Fibroblast of lung (primary cell): Measurements from ENCODE around the gene NAV3. TPM values are rescaled to one million over a fixed set of nuclear protein-coding genes. Genes with fewer than 3 reads are reported as not detected.

Source experiments
- DNase-seq, 2 donors: peaks; one replicate each; pipeline versions ENCODE4 v3.0.0 to v3.0.0-alpha.2; 2010; ENCODE audit warnings: low read depth in 2 of 2
- H2AFZ ChIP-seq: 2 replicates; pipeline ENCODE4 v1.5.1; 2012; ENCODE audit warnings: low read length, control low read depth, inconsistent platforms
- H3K27ac ChIP-seq: 2 replicates; pipeline ENCODE4 v1.5.1; 2011; ENCODE audit warnings: low read length, control low read depth; ENCODE audit not compliant: insufficient read depth
- H3K27me3 ChIP-seq: 2 replicates; pipeline ENCODE4 v1.5.1; 2011; ENCODE audit warnings: mild to moderate bottlenecking, low read length; ENCODE audit not compliant: control insufficient read depth, insufficient read depth
- H3K36me3 ChIP-seq: 2 replicates; pipeline ENCODE4 v1.5.1; 2011; ENCODE audit warnings: low read length; ENCODE audit not compliant: control insufficient read depth, insufficient read depth
- H3K4me1 ChIP-seq: 2 replicates; pipeline ENCODE4 v1.5.1; 2011; ENCODE audit warnings: low read length; ENCODE audit not compliant: control insufficient read depth, insufficient read depth; ENCODE audit errors: extremely low read depth
- H3K4me2 ChIP-seq: 2 replicates; pipeline ENCODE4 v1.5.1; 2011; ENCODE audit warnings: low read length, control low read depth; ENCODE audit not compliant: insufficient read depth; ENCODE audit errors: extremely low read depth
- H3K4me3 ChIP-seq, 4 experiments: fragments of 200-600 bp in 1 of 4; sonication (generic) in 1 of 4; replicated peaks in 1 of 4; 2 replicates each; pipeline ENCODE4 v1.5.1; 2011 to 2016; ENCODE audit warnings: low read length in 4 of 4, low read depth in 3 of 4, mild to moderate bottlenecking in 3 of 4, control low read depth in 2 of 4, inconsistent platforms in 1 of 4, mixed read lengths in 1 of 4; ENCODE audit not compliant: insufficient read depth in 1 of 4; ENCODE audit errors: control extremely low read depth in 1 of 4
- H3K79me2 ChIP-seq: 2 replicates; pipeline ENCODE4 v1.5.1; 2012; ENCODE audit warnings: mild to moderate bottlenecking, low read length, inconsistent platforms; ENCODE audit not compliant: control insufficient read depth, insufficient read depth
- H3K9ac ChIP-seq: 2 replicates; pipeline ENCODE4 v1.5.1; 2011; ENCODE audit warnings: mild to moderate bottlenecking, low read length, control low read depth; ENCODE audit not compliant: insufficient read depth
- H3K9me3 ChIP-seq: 2 replicates; pipeline ENCODE4 v1.5.1; 2012; ENCODE audit warnings: low read depth, low read length; ENCODE audit not compliant: control insufficient read depth, insufficient read depth
- H4K20me1 ChIP-seq: 2 replicates; pipeline ENCODE4 v1.5.1; 2011; ENCODE audit warnings: low read length; ENCODE audit not compliant: control insufficient read depth, insufficient read depth; ENCODE audit errors: extremely low read depth
- EZH2 ChIP-seq: IDR thresholded peaks from 2 replicates; pipeline ENCODE4 v1.5.1; 2012; ENCODE audit warnings: low read length, control low read depth, mild to moderate bottlenecking; ENCODE audit errors: missing control alignments
- polyA plus RNA-seq, 2 donors: library from polyadenylated mRNA; depleted of rRNA in 1 of 2; stranded (reverse) in 1 of 2; unstranded in 1 of 2; fragments of >200 nt; gene quantifications; 2 replicates each; pipeline ENCODE4 v1.2.1, GENCODE V29; 2011 to 2012; ENCODE audit warnings: missing spikeins in 1 of 2
- total RNA-seq: library from RNA; depleted of rRNA; stranded (reverse); fragments of >200 nt; gene quantifications from 2 replicates; pipeline ENCODE4 v1.2.1, GENCODE V29; 2014
- TF ChIP-seq, protein P1 (sequence below), 2 donors: IDR thresholded peaks in 1 of 2; conservative IDR thresholded peaks in 1 of 2; 1 replicate in 1 of 2; 2 replicates in 1 of 2; pipeline ENCODE4 v1.5.1; 2011 to 2012; ENCODE audit warnings: low read length in 2 of 2, control low read depth in 1 of 2, inconsistent platforms in 1 of 2, low read depth in 1 of 2, mild to moderate bottlenecking in 1 of 2

The NAV3 gene
- total and polyA plus RNA-seq, 2 donors (not counting 1 experiment from before 2014, with no cell fraction given), result 30.8 to 60.6 TPM

DNA sequence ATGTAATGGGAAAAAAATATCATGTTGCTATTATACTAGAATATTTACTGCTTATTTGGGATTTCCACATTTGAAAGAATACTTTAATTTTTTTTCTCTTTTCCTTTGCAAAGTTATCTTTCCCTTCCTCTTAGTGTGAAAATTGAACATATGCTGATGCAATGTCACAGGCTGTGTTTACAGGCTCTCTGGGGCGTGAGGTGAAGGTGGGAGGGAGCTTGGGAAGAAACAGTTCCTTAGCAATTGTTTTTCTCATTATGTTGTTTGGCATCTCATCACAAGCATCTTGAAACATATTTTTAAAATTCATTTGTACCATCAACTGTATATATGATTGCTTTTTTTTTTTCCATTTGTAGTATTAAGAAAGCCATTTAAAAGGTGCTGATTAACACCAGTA, 47.9 kb upstream of the NAV3 start:
- Histone ChIP-seq H4K20me1 (no peaks in the 10 kb centered on the region), H3K4me1 (no peaks in the 10 kb centered on the region), H3K4me3 (no peak overlapping the region), H3K9me3 (no peaks in the 10 kb centered on the region), H2AFZ (no peak overlapping the region), H3K27ac (no peak overlapping the region), H3K36me3 (no peaks in the 10 kb centered on the region), H3K27me3 (no peaks in the 10 kb centered on the region), H3K79me2 (no peaks in the 10 kb centered on the region), H3K4me2 (no peak overlapping the region), H3K9ac (no peak overlapping the region)
- DNase-seq, result no peak
- TF ChIP-seq EZH2, result no peak
- TF ChIP-seq, protein P1, sequence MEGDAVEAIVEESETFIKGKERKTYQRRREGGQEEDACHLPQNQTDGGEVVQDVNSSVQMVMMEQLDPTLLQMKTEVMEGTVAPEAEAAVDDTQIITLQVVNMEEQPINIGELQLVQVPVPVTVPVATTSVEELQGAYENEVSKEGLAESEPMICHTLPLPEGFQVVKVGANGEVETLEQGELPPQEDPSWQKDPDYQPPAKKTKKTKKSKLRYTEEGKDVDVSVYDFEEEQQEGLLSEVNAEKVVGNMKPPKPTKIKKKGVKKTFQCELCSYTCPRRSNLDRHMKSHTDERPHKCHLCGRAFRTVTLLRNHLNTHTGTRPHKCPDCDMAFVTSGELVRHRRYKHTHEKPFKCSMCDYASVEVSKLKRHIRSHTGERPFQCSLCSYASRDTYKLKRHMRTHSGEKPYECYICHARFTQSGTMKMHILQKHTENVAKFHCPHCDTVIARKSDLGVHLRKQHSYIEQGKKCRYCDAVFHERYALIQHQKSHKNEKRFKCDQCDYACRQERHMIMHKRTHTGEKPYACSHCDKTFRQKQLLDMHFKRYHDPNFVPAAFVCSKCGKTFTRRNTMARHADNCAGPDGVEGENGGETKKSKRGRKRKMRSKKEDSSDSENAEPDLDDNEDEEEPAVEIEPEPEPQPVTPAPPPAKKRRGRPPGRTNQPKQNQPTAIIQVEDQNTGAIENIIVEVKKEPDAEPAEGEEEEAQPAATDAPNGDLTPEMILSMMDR (conservative IDR thresholded peaks at IDR 0.05 in 1 of 2, IDR thresholded peaks at IDR 0.05 in 1 of 2; ENCODE audit: low read depth in 1 of 2, low read length in 2 of 2), result no peak

DNA sequence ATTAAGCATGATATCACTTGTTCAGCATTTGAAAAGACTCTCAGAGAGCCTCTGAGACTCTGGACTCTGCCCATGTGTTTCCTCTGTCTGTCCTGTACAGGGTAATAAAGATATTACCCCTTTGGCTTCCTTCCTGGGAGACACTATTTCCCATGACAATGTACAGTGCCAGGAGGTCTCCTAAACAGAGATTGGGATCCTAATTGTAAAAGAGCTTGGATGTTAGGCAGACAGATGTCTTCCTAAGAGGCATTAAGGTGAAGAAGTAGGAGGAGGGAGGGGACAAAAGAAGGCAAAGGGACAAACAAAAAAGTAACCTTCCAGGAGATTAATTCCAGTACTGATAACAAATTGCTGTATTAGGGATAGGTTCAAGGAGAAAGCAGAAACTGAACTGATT, 45.5 kb upstream of the NAV3 start:
- TF ChIP-seq, protein P1 (conservative IDR thresholded peaks at IDR 0.05 in 1 of 2, IDR thresholded peaks at IDR 0.05 in 1 of 2; ENCODE audit: low read depth in 1 of 2, low read length in 2 of 2), result no peak
- TF ChIP-seq EZH2, result no peak
- no peak overlapping the region for H3K9ac ChIP-seq
- no peaks in the 10 kb centered on the region for H3K4me1 ChIP-seq
- no peaks in the 10 kb centered on the region for H3K27me3 ChIP-seq
- H3K27ac ChIP-seq, result no peak overlapping the region
- H4K20me1 ChIP-seq, result no peaks in the 10 kb centered on the region
- H3K36me3 ChIP-seq, result no peaks in the 10 kb centered on the region
- no peaks in the 10 kb centered on the region for H3K9me3 ChIP-seq
- H3K4me3 ChIP-seq, result no peak overlapping the region
- H3K79me2 ChIP-seq, result no peaks in the 10 kb centered on the region
- DNase-seq, result no peak
- H2AFZ ChIP-seq, result no peak overlapping the region
- no peak overlapping the region for H3K4me2 ChIP-seq

DNA sequence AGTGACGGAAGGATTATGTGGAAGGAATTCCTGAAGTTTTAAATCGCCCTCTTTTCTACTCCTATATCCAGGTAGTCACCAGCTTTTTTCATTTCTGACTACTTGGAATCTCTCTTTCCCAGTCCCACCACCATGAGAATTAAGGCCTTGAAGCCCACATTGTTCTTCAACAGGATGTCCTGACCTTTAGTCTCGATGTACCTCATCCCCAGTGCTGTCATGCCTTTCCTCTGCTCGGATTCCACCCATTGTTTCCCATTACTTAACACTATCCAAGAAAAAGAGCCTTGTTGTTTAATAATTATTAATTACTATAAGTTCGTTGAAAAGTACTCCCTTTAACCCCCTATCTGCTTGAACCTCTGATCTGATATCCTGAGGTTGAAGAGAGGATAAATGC, 44.0 kb upstream of the NAV3 start:
- Histone ChIP-seq H3K9ac (no peak overlapping the region), H3K36me3 (no peaks in the 10 kb centered on the region), H4K20me1 (no peaks in the 10 kb centered on the region), H3K4me2 (no peak overlapping the region), H3K9me3 (no peaks in the 10 kb centered on the region), H3K79me2 (no peaks in the 10 kb centered on the region), H2AFZ (no peak overlapping the region), H3K27me3 (no peaks in the 10 kb centered on the region), H3K4me3 (no peak overlapping the region), H3K27ac (no peak overlapping the region), H3K4me1 (no peaks in the 10 kb centered on the region)
- DNase-seq, result no peak
- TF ChIP-seq EZH2, result no peak
- TF ChIP-seq, protein P1 (conservative IDR thresholded peaks at IDR 0.05 in 1 of 2, IDR thresholded peaks at IDR 0.05 in 1 of 2; ENCODE audit: low read depth in 1 of 2, low read length in 2 of 2), result no peak
